HG03095 (cell line): Measurements from ENCODE around the gene AJM1.
"Not testable (repeated sequence)": the region's sequence is repeated elsewhere in the genome, so short reads cannot be mapped to it uniquely, and the experiment has no call there.

ENCODE experiments used
- ATAC-seq: cut with Tn5 transposase; IDR thresholded peaks from one replicate; pipeline ENCODE4 v1.9.1; 2021; ENCODE audit warnings: moderate library complexity; ENCODE audit not compliant: unreplicated experiment

The AJM1 gene

DNA sequence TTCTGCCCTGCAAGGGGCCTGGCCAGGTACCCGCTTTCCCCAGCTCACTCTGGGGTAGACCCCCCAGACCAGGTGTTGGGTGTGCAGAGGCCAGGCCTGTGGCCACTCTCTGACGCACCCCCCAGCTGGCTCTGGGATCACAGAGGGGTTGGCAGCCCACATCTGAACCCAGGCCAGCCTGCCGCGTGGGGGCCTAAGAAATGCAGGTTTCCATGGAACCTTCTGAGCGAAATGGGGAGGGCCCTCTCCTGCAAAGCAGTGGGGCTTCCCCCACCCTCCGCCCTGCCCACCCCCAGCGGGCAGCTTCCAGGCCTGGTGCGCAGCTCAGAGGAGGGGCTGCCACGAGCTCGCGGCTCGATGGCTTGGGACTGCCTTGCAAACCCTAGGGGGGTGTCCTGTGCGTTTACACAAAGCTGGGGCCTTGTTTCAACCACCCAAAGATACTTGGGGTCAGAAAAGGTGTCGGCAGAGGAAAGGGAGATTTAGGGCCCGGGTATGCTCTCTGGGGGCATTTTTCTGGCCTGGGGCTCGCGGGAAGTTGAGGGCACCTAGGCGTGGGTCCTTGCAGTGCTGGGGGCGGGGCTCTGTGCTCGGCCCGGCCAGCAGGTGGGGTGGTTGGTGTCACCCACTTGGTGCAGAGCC is 1.0 kb downstream of the AJM1 start:
- ATAC-seq = not testable (repeated sequence)

DNA sequence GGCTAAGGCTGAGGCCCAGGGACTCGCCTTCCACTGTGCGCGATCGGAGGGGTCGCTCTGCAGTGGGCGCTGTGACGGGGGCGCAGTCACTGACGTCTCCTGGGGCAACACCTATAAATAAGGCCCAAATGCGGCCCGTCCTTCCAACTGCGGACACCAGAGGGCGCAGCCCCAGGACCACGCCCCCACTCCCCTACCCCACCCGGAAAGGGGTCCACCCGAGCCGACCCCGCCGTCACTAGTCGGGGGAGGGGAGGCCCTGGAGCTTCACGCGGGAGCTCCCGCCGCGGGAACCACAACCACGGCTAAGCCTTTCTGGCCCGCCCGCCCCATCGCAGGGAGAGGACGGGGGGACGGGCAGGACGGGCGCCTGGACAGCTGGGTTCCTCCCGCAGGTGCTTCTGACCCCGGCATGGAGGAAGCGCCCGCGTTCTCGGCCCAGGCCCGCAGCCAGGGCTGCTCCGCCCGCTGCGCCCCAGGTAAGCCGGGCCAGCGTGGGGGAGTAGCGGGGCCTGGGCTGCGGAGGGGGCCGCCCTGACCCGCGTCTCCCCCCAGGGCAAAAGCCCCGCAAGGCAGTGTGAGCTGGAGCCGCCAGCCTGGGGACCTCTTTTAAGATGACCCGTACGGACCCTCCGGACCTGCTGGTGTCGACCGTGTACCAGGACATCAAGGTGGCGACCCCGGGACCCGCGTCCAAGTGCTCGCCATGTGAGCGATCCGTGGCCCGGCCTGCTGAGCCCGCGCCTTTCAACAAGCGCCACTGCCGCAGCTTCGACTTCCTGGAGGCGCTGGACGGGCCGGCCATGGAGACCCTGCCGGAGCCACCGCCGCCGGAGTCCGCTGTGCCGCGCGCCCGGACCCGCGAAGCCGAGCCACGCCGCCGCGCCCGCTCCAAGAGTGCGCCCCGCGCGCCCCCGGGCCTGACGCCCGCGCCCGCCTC is 1.8 kb downstream of the AJM1 start:
- ATAC-seq = not testable (repeated sequence)

DNA sequence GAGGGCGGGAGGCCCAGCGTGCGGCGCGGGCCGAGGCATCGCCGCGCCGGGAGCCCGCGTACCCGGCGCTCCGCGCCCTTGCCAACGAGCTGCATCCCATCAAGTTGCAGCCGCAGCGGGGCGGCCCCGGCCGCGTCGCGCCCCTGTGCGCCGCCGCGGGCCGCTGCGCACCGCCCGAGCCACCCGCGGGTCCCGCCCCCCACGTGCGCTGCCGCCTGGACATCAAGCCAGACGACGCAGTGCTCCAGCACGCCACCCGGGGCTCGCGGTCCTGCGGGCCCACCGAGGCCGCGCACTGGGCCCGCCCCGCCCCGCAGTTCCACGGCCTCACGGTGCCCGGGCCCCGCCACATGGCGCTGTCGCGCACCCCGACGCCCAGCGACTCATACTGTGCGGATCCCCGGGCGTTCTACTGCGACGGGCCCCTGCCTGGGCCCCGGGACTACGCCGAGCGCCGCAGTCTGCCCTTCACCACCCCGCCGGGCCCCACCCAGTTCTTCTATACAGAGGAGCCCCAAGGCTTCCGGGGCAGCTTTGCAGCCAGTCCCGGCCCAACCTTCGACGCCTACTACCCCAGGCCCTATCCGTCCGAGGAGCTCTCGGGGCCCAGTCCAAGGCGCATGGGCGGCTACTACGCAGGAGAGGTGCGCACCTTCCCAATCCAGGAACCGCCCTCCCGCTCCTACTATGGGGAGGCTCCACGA is 2.6 kb downstream of the AJM1 start:
- ATAC-seq = no peak

DNA sequence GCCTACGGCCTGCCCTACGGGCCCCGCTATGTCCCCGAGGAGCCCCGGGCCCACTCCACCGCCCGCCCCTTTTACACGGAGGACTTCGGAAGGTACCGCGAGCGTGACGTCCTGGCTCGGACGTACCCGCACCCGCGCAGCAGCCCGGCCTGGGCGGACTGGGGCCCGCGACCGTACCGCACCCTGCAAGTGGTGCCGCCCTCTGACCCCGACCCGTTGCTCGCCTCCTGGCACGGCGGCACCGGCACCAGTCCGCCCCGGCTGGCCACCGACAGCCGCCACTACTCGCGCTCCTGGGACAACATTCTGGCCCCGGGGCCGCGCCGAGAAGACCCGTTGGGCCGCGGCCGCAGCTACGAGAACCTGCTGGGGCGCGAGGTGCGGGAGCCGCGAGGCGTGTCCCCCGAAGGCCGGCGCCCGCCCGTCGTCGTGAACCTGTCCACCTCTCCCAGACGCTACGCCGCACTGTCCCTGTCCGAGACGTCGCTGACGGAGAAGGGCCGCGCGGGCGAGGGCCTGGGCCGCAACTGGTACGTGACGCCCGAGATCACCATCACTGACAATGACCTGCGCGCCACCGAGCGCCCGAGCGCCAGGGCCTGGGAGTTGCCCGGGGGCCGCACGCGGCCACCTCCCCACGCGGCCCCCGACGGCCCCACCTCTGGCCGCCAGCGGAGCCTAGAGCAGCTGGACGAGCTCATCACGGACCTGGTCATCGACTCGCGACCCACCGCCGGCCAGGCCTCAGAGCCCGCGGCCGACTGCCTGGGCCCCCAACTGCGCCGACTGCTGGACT is 3.4 kb downstream of the AJM1 start:
- ATAC-seq = no peak

DNA sequence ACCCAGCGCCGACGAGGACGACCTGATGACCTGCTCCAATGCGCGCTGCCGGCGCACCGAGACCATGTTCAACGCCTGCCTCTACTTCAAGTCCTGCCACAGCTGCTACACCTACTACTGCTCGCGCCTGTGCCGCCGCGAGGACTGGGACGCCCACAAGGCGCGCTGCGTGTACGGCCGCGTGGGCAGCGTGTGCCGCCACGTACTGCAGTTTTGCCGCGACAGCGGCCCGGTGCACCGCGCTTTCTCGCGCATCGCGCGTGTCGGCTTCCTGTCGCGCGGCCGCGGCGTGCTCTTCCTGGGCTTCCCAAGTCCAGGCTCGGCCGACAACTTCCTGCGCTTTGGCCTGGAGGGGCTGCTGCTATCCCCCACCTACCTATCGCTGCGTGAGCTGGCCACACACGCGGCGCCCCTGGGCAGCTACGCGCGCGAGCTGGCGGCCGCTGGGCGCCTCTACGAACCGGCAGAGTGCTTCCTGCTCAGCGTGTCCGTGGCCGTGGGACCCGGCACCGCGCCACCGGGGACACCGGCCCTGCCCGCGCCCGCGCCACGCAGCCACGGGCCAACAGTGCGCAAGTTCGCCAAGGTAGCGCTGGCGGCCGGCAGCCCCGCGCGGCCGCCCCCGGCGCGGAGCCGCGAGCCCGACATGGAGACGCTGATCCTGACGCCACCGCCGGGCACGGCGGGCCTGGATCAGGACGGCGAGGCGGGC is 4.3 kb downstream of the AJM1 start:
- ATAC-seq = no peak

DNA sequence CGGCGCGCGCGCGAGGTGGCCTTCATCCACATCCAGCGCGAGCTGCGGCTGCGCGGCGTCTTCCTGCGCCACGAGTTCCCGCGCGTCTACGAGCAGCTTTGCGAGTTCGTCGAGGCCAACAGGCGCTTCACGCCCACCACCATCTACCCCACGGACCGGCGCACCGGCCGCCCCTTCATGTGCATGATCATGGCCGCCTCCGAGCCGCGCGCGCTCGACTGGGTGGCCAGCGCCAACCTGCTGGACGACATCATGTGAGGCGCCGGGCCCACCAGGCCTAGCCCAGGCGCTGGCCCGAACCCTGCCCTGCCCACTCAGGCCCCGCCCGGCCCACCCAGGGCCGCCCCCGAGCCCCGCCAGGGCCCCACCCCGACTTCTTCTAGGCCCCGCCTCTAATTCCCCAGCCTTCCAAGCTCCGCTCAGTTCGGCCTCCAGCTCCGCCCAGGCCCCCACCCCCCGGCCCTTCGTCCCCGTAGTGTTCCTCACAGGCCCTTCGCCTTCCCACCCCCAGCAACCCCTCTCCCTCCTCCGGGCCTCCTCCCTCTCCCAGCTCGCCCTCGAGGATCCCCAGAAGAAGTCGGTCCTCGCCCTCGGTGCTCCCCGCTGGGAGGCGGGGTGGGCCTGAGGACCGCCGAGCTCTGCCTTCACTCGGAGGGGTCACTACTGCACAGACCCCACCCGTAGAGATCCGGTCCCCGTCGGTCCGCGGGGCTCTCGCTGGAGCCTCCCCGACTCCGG is 5.0 kb downstream of the AJM1 start:
- no peak for ATAC-seq

DNA sequence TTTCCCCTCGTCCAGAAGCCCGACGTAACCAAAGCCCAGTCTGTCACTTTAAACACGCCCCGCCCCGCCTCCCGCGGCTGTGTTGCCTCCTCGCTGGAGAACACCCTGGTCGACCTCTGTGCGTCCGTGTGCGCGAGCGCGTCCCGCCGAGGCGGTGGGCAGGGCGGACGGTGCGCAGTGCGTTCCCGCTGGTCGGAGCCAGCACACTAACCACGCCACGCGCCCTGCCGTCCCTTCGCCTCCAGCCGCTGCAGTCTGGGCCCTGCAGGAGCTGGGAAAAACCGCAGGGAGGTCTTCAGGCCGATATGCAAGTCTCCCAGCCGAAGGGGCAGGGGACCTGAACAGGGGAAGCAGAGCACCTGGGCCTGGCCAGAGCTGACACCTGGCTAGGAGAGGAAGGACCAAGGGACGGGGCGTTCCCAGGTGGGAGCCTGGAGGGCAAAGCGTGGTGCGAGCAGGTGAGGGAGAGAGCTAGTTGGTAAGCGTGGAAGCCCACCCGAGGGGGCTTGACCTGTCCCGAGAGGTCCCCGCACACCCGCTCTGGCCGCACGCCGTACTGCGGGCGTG is 5.6 kb downstream of the AJM1 start:
- ATAC-seq = no peak

DNA sequence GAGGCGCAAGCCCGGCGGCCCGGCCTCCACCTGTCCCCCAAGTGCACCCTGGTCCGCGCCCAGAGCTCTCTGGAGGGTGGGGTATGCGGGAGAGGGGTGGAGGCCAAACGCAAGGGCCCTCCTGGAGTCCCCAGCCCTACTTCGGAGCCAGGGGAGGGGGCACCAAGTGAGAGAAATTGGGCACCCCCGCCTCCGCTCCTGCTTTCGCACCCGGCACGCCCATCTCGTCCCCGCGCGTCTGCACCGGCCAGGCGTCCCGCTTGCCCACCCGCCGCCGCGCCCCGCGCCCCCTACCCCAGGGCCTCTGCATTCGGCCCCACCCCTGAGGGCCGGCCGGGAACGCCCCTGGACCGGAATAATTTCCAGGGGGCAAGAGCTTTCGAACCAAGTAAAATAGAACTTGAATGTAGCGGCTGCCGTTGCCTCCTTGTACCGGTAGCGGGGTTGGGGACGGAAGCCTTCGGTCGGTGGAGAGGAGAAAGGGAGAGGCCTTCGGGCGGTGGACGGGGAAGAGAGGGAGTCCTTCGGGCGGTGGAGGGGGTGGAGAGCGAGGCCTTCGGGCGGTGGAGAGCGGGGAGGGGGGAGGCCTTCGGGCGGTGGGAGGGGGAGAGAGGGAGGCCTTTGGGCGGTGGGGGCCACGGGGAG is 6.2 kb downstream of the AJM1 start:
- no peak for ATAC-seq

DNA sequence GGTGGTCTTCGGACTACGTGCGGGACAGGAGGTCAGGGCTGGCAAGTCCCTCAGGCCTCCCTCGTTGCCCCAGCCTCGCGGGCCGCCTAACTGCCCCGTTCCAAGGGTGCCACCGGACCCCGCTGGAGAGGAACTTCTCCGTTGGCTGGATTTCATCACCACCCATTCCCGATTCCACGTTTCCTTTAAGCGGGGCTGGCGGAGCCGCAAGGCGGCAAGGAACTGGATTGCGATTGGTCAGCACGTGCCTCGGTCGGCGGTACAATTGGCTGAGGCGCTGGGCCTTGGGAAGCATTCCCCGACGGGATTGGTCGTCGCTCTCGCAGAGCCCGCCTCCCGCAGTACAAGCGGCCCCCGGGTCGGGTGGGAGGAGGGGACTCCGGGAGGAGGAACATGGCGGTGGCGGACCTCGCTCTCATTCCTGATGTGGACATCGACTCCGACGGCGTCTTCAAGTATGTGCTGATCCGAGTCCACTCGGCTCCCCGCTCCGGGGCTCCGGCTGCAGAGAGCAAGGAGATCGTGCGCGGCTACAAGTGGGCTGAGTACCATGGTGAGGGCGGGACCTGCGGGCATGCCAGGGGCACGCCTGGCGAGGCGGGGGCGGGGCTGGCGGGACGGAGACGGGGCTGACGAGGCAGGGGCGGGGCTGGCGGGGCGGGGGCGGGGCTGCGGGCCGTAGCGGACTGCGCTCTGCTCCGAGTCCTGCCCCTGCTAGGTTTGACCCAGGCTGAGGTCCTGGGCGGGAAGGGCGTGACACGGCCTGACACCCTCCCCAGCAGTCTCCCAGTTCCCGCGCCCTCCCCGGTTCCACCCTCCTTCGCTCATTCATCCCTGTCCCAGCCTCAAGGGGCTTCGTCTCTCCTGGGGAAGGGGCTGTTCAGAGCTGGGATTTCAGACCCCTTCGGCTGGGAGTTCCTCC is 7.0 kb downstream of the AJM1 start, which contains the start of gene PHPT1:
Gene PHPT1, plus strand, starts transcription at position 372 of the 922 bp plus-strand sequence. Its CDS starts 22 bp downstream, at position 394.
- peak; percentile 64 for ATAC-seq

DNA sequence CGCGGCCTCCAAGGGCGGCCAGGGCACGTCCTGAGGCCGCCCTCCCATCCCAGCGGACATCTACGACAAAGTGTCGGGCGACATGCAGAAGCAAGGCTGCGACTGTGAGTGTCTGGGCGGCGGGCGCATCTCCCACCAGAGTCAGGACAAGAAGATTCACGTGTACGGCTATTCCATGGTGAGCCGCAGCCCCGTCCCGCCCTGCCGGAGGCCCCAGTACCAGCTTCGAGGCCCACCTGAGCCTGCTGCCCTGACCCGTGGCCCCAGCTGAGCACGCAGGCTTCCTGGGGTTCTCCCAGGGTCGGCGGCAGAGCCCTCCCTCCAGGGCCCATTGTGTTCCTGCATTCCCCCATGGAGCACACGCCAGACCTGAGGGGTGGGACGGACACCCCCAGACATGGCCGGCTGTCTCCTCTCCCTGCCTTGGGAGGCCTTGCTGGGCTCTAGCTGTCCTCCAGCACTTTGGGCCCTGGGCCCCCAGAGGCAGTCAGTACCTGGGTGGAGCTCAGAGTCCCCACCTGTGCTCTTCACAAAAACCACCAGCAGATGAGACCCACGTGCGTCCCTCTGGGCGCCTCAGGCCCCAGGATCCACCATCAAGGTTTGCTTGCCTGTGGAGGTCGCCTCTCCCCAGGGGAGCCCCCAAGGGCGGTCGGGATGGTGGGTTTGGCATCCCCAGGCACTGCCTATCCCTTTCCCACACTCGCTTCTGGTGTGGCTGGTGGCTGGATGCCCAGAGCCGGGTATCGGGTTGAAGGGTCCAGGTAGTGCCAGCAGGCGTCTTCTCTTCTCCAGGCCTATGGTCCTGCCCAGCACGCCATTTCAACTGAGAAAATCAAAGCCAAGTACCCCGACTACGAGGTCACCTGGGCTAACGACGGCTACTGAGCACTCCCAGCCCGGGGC is 7.9 kb downstream of the AJM1 start:
- ATAC-seq = no peak

DNA sequence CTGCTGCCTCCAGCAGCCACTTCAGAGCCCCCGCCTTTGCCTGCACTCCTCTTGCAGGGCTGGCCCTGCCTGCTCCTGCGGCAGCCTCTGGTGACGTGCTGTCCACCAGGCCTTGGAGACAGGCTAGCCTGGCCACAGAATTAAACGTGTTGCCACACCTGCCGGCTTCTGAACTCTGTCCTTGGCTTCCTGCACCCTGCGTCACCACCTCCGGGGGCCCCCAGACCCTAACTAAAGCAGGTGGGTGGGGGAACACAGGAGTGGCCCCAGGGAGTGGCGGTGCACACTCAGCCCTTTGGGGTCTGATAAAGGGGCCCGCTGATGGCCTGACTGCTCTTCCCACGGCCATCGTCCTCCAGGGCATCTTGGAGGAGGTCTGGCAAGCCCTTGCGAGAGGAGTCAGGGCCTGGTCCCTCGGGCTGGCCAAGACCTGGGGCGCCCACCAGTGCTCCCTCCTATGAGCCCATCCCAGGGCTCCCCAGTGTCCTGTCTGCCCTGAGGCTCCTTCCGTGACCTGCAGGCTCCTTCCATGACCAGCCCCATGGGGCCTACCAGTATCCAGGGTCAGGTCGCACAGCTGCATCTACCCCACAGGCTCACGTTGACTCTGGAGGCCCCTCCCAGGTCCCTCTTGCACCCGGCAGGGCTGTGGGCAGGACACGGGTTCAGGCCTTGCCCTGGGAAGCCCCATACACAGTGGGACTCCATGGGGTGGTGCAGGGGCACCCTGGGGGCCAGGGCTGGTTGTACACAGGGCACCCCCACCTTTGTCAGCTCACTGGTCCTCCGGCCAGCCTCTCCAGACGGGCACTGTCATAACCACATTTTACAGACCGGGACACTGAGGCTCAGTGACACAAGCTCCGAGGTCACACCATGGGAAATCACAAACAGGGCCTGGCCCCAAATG is 8.8 kb downstream of the AJM1 start:
- no peak for ATAC-seq

DNA sequence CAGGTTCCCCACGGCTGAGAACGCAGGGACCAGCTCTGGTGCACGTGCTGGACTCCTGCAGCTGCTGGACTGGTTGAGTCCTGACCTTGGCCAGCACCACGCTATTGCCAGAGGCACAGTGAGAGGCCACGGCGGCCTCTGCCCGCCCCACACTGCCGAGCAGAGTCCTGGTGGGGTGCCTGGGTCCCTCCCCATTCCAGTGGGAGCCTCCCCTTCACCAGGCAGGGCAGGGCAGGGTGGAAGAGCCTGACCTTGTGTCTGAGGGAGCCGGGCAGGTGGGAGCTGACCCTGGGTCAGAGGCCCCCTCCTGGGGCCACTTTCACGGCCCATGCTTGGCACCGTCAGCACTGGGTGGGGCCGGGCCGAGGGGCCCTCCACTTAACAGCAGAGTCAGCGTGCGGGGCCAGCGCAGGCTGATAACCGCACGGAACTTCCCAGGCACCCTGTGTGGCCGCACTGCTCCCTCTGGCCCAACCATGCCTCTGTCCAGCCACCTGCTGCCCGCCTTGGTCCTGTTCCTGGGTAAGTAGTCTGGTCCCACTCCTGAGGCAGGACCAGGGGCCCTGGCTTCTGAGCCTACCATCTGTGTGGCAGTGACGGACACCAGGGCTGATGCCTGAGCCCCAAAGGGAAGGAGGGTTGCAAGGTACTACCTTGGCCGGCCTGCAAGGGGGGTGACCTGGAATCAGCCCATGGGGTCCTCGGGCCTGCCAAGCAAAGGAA is 9.8 kb downstream of the AJM1 start, which contains the start of gene MAMDC4:
Gene MAMDC4, plus strand, starts transcription at position 406 of the 723 bp plus-strand sequence. Its CDS starts 71 bp downstream, at position 477.
- ATAC-seq = no peak

DNA sequence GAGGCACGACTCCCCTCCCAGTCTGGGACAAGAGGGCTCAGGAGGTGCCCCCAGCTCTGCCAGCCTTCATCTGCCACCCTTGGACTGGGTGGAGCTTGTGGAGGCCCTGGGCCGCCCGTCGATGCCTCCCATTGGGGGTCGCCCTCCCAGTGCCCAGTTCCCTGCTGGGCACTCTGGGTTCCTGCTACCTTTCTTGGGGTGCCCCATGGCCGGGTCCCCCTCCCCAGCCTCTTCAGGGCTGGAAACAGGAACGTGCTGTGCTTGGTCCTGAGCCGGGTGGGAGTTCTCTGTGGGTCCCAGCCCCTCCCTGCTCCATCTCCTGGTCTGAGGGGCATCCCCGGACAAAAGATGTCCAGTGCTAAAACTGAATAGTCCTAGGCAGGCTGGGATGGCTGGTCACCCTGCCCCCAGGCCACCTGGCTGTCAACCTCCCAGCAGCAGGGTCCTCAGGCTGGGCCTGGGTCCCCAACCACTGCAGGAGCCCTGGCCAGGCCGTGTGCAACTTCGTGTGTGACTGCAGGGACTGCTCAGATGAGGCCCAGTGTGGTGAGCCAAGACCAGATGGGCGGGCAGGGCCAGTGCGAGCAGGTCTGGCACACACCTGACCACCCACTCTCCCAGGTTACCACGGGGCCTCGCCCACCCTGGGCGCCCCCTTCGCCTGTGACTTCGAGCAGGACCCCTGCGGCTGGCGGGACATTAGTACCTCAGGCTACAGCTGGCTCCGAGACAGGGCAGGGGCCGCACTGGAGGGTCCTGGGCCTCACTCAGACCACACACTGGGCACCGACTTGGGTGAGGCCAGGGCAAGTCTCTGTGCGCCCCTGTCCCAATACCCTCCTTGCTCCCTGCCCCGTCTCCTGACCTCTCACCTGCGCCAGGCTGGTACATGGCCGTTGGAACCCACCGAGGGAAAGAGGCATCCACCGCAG is 10.7 kb downstream of the AJM1 start:
- ATAC-seq = no peak
